GM19324 (cell line): ENCODE data around the gene MAD1L1.

ENCODE experiments used
- ATAC-seq: cut with Tn5 transposase; IDR thresholded peaks from one replicate; pipeline ENCODE4 v1.9.1; 2021; ENCODE audit warnings: mild to moderate bottlenecking, moderate library complexity; ENCODE audit not compliant: unreplicated experiment, low FRiP score

Gene MAD1L1

GRCh38 chr7:2181077-2181854 lies 51.5 kb downstream of the MAD1L1 start:
- no peak for ATAC-seq

GRCh38 chr7:2180081-2180480 lies 52.7 kb downstream of the MAD1L1 start:
- no peak for ATAC-seq

GRCh38 chr7:2175514-2175913 lies 57.2 kb downstream of the MAD1L1 start:
- ATAC-seq: no peak

- ATAC-seq: no peak
Observed at GRCh38 chr7:2175091-2175490, 57.7 kb downstream of the MAD1L1 start.

- no peak for ATAC-seq
Observed at GRCh38 chr7:2173189-2173827, 59.4 kb downstream of the MAD1L1 start.

- ATAC-seq: no peak
Observed at GRCh38 chr7:2172311-2173188, 60.2 kb downstream of the MAD1L1 start.

- no peak for ATAC-seq
Observed at GRCh38 chr7:2171855-2172254, 60.9 kb downstream of the MAD1L1 start.

GRCh38 chr7:2170576-2171521 lies 61.9 kb downstream of the MAD1L1 start:
- no peak for ATAC-seq

GRCh38 chr7:2169923-2170575 lies 62.7 kb downstream of the MAD1L1 start:
- ATAC-seq: no peak

GRCh38 chr7:2168615-2169311 lies 64.0 kb downstream of the MAD1L1 start:
- no peak for ATAC-seq

- ATAC-seq: no peak
Observed at GRCh38 chr7:2166625-2167280, 66.0 kb downstream of the MAD1L1 start.

GRCh38 chr7:2165610-2166594 lies 66.8 kb downstream of the MAD1L1 start:
- peak; percentile 65 for ATAC-seq

GRCh38 chr7:2165239-2165609 lies 67.5 kb downstream of the MAD1L1 start:
- ATAC-seq: no peak

GRCh38 chr7:2164646-2165045 lies 68.1 kb downstream of the MAD1L1 start:
- no peak for ATAC-seq

GRCh38 chr7:2163600-2164555 lies 68.9 kb downstream of the MAD1L1 start:
- ATAC-seq: no peak

GRCh38 chr7:2162959-2163358 lies 69.8 kb downstream of the MAD1L1 start:
- no peak for ATAC-seq
